Hepatocyte (in vitro differentiated cells): ENCODE results near the gene REN. TPM values are rescaled to one million over a fixed set of nuclear protein-coding genes. Genes with fewer than 3 reads are reported as not detected.
A peak's percentile ranks its signal among the peaks of the same experiment; 100 is the strongest.

ENCODE experiments used
- DNase-seq: peaks from one replicate; pipeline ENCODE4 v3.0.0-alpha.2; 2016; ENCODE audit warnings: low spot score
- H2AFZ ChIP-seq: fragments of 200-600 bp; sonication (generic); 2 replicates; pipeline ENCODE4 v1.6.0; 2016; ENCODE audit warnings: antibody characterized with exemption, mild to moderate bottlenecking
- H3K27ac ChIP-seq: fragments of 200-600 bp; sonication (generic); 2 replicates; pipeline ENCODE4 v1.5.1; 2016; ENCODE audit warnings: mild to moderate bottlenecking
- H3K27me3 ChIP-seq: fragments of 200-600 bp; sonication (generic); 2 replicates; pipeline ENCODE4 v1.6.1; 2016
- H3K36me3 ChIP-seq: fragments of 200-600 bp; sonication (generic); replicated peaks from 2 replicates; pipeline ENCODE4 v1.5.1; 2016; ENCODE audit warnings: low read depth; ENCODE audit not compliant: insufficient read depth
- H3K4me1 ChIP-seq: fragments of 200-600 bp; sonication (generic); 2 replicates; pipeline ENCODE4 v1.5.1; 2016; ENCODE audit warnings: mild to moderate bottlenecking, moderate library complexity; ENCODE audit not compliant: insufficient read depth
- H3K4me2 ChIP-seq: fragments of 200-600 bp; sonication (generic); 2 replicates; pipeline ENCODE4 v1.6.0; 2016
- H3K4me3 ChIP-seq: fragments of 200-600 bp; sonication (generic); 2 replicates; pipeline ENCODE4 v1.5.1; 2016; ENCODE audit warnings: mild to moderate bottlenecking
- H3K79me2 ChIP-seq: fragments of 200-600 bp; sonication (generic); 2 replicates; pipeline ENCODE4 v1.6.0; 2017; ENCODE audit warnings: mild to moderate bottlenecking
- H3K9me2 ChIP-seq: fragments of 200-600 bp; sonication (generic); replicated peaks from 2 replicates; pipeline ENCODE4 v1.6.0; 2017; ENCODE audit warnings: mild to moderate bottlenecking; ENCODE audit not compliant: insufficient read depth
- H3K9me3 ChIP-seq: fragments of 200-600 bp; sonication (generic); 2 replicates; pipeline ENCODE4 v1.5.1; 2016; ENCODE audit warnings: low read depth, mild to moderate bottlenecking
- H4K20me1 ChIP-seq: fragments of 200-600 bp; sonication (generic); 2 replicates; pipeline ENCODE4 v1.6.0; 2016; ENCODE audit warnings: mild to moderate bottlenecking; ENCODE audit not compliant: insufficient read depth, poor library complexity, severe bottlenecking
- EZH2 ChIP-seq: fragments of 200-600 bp; sonication (generic); IDR thresholded peaks from 2 replicates; pipeline ENCODE4 v1.6.1; 2016; ENCODE audit warnings: antibody characterized with exemption, mild to moderate bottlenecking, borderline replicate concordance
- EZH2phosphoT487 ChIP-seq: fragments of 200-600 bp; sonication (generic); IDR thresholded peaks from one replicate; pipeline ENCODE4 v1.6.1; 2018; ENCODE audit warnings: antibody characterized with exemption, mild to moderate bottlenecking, low read depth, moderate library complexity; ENCODE audit not compliant: unreplicated experiment, severe bottlenecking
- WGBS: methylation state at CpG from one replicate; pipeline ENCODE4 v1.1.6; 2016; ENCODE audit warnings: low lambda C conversion rate; ENCODE audit errors: missing lambda C conversion rate; 5-methylcytosine and 5-hydroxymethylcytosine counted together
- polyA plus RNA-seq: library from polyadenylated mRNA; unstranded; fragments of >200 nt; fragmentation: Nextera tagmentation; extraction: Ambion mirVana; gene quantifications from 2 replicates; pipeline ENCODE4 v1.2.1, GENCODE V29; 2016
- total RNA-seq: library from RNA; depleted of rRNA; stranded (reverse); fragments of >200 nt; gene quantifications from 2 replicates; pipeline ENCODE4 v1.2.3, GENCODE V29; 2014
- TF ChIP-seq, protein P1 (sequence below): fragments of 200-600 bp; sonication (generic); IDR thresholded peaks from 2 replicates; pipeline ENCODE4 v1.5.1; 2016; ENCODE audit warnings: antibody characterized with exemption, mild to moderate bottlenecking; ENCODE audit not compliant: poor library complexity

REN gene
- total and polyA plus RNA-seq, 2 experiments from 2014 or later: 15.4 to 18.4 TPM

DNA sequence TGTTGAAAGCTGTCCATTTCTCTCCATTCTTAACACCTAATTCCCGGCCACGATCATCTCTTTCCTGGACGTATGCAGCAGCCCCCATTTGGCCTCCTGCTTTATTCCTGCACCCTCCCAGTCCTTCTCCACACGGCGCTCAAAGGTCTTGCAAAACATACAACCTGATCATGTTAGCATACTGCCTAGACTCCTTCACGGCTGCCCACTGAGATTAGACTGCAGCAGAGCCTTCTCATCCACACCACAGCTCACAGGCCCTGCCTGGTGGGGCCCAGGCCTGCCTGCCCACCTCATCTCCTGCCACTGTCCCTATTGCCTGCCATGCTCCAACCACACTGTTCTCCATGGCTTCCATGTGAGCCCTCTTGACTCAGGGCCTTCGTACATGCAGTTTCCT is 44.9 kb upstream of the REN start:
- DNase-seq: no peak
- Histone ChIP-seq H3K79me2 (peaks cover 21% of the 10 kb centered on the region), H4K20me1 (no peaks in the 10 kb centered on the region), H3K4me1 (no peaks in the 10 kb centered on the region), H3K36me3 (no peaks in the 10 kb centered on the region), H3K27me3 (no peaks in the 10 kb centered on the region), H3K9me3 (no peaks in the 10 kb centered on the region), H3K9me2 (no peaks in the 10 kb centered on the region), H3K4me2 (no peak overlapping the region), H3K27ac (no peak overlapping the region), H3K4me3 (no peak overlapping the region), H2AFZ (no peak overlapping the region)
- TF ChIP-seq EZH2 (no peak), EZH2phosphoT487 (no peak)
- TF ChIP-seq, protein P1, sequence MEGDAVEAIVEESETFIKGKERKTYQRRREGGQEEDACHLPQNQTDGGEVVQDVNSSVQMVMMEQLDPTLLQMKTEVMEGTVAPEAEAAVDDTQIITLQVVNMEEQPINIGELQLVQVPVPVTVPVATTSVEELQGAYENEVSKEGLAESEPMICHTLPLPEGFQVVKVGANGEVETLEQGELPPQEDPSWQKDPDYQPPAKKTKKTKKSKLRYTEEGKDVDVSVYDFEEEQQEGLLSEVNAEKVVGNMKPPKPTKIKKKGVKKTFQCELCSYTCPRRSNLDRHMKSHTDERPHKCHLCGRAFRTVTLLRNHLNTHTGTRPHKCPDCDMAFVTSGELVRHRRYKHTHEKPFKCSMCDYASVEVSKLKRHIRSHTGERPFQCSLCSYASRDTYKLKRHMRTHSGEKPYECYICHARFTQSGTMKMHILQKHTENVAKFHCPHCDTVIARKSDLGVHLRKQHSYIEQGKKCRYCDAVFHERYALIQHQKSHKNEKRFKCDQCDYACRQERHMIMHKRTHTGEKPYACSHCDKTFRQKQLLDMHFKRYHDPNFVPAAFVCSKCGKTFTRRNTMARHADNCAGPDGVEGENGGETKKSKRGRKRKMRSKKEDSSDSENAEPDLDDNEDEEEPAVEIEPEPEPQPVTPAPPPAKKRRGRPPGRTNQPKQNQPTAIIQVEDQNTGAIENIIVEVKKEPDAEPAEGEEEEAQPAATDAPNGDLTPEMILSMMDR: no peak
- 65% methylated on average over 7 of the region's 7 CpGs for WGBS

DNA sequence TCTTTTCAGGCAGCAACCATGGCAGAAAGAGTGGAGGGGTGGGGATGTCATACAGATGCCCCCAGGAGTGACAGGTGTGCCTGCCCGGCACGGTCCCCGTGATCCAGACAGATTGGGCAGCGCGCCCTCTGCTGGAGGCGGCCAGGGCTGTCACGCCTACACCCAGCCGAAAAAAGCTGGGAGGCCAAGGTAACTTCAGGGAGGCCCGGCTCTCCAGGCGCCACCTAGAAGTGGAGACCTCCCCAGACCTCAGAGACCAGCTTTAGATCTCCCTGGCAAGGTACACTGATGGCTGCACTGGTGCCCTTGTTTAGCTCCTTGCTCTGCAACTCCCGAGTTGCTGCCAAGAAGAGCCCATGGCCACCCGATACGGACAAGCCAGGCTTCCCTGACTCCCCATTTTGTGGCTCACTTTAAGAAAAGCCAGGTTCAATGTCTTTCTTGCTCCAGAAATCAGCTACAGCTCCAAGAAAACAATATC is 41.0 kb upstream of the REN start:
- Histone ChIP-seq H3K4me1 (no peaks in the 10 kb centered on the region), H3K27ac (no peak overlapping the region), H3K27me3 (no peaks in the 10 kb centered on the region), H2AFZ (no peak overlapping the region), H3K4me3 (no peak overlapping the region), H3K9me3 (no peaks in the 10 kb centered on the region), H4K20me1 (no peaks in the 10 kb centered on the region), H3K9me2 (no peaks in the 10 kb centered on the region), H3K36me3 (no peaks in the 10 kb centered on the region), H3K4me2 (no peak overlapping the region), H3K79me2 (peaks cover 10% of the 10 kb centered on the region)
- 18% methylated on average over 13 of the region's 13 CpGs for WGBS
- DNase-seq: peak; percentile 79
- TF ChIP-seq EZH2phosphoT487: no peak
- TF ChIP-seq, protein P1: peak; percentile 78

DNA sequence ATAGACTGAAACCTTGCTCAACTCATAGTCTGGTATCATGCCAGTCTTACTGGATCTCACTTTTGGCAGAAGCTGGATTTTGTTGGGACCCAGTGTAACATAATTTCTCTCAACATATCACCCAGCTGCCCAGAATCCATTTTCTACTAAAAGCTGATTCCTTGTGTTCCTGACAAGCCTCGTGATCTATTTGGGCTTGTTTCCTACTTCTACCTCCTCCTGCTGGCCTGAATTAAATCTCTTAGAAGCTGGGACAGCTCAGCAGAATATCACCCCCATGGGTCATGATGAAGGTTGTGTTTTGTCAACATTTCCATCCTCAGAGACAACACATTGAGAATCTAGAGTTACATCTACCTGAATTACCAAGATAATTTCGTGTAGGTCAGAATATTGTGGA is 40.0 kb upstream of the REN start:
- Histone ChIP-seq H3K36me3 (no peaks in the 10 kb centered on the region), H4K20me1 (no peaks in the 10 kb centered on the region), H3K9me3 (no peaks in the 10 kb centered on the region), H3K27ac (no peak overlapping the region), H3K4me3 (no peak overlapping the region), H3K4me1 (no peaks in the 10 kb centered on the region), H3K4me2 (no peak overlapping the region), H3K27me3 (no peaks in the 10 kb centered on the region), H3K9me2 (no peaks in the 10 kb centered on the region), H2AFZ (no peak overlapping the region), H3K79me2 (peaks cover 6% of the 10 kb centered on the region)
- WGBS: 66% methylated on average over 2 of the region's 2 CpGs
- no peak for DNase-seq
- TF ChIP-seq EZH2 (no peak), EZH2phosphoT487 (no peak)
- TF ChIP-seq, protein P1: no peak

DNA sequence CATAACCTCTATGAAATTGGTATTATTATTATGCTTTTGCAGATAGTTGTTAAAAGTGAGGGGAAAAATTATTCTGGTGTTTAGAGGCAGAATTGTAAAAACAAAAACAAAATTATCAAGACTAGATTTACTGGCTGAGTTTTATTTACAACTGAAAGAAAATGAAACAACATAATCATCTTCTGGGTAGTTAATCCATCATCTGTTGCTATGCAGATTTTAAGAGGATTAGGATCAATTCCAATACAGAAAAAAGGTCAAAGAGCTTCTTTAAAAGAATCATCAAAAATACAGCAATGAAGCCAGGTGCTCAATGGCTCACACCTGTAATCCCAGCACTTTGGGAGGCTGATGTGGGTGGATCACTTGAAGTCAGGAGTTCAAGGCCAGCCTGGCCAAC is 39.3 kb upstream of the REN start:
- Histone ChIP-seq H3K36me3 (no peaks in the 10 kb centered on the region), H3K4me3 (no peak overlapping the region), H4K20me1 (no peaks in the 10 kb centered on the region), H3K27ac (no peak overlapping the region), H3K9me3 (no peaks in the 10 kb centered on the region), H3K79me2 (peaks cover 3% of the 10 kb centered on the region), H3K4me2 (no peak overlapping the region), H3K4me1 (no peaks in the 10 kb centered on the region), H3K27me3 (no peaks in the 10 kb centered on the region), H3K9me2 (no peaks in the 10 kb centered on the region), H2AFZ (no peak overlapping the region)
- DNase-seq: no peak
- TF ChIP-seq EZH2 (no peak), EZH2phosphoT487 (no peak)
- TF ChIP-seq, protein P1: no peak
